Measurements from ENCODE around the gene METTL8. TPM values are rescaled to one million over a fixed set of nuclear protein-coding genes. Genes with fewer than 3 reads are reported as not detected.
"Not testable (repeated sequence)": the region's sequence is repeated elsewhere in the genome, so short reads cannot be mapped to it uniquely, and the experiment has no call there.

The METTL8 gene
- total RNA-seq, 8 experiments from 2014 or later, result 5.2 to 36.9 (median 8.2) TPM

DNA sequence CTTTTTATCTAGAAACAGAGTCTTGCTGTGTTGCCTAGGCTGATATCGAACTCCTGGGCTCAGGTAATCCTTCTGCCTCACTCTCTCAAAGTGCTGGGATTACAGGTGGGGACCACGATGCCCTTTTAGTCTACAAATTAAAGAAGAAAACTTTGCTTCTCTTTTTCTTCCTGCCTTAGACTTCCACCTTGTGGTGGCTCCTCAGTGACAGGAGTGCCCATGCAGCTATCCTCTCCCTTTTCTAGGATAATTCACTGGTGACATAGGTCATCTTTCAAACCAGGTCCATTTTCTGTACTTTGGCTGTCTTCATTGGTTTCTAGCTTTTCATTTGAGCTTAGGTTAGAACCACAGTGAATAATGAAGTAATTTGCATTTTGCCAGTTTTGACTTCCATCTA is 13.9 kb upstream of the METTL8 start:
- Histone ChIP-seq H3K27ac (no peak overlapping the region), H3K4me3 (no peak overlapping the region), H3K4me1 (replicated peaks in 1 of 2) (no peaks in the 10 kb centered on the region)
- WGBS, 10 experiments, result 87 to 100% (median 90%) methylated on average over 1 to 2 of the region's 2 CpGs; no CpG with 5 or more reads in 3 of the 10 experiments
- ATAC-seq (replicated peaks in 6 of 8), result no peak
- in situ Hi-C loops (cut with MboI; ENCODE audit: low pct_unique_long_range_greater_than_20kb in 2 of 9, low sequenced_read_pairs in 9 of 9, unreplicated experiment in 9 of 9), result loop anchor here in 1 of 9 experiments (25.0 kb wide), 1 partner anchor 485 kb away; no protein-coding TSS in a partner anchor

DNA sequence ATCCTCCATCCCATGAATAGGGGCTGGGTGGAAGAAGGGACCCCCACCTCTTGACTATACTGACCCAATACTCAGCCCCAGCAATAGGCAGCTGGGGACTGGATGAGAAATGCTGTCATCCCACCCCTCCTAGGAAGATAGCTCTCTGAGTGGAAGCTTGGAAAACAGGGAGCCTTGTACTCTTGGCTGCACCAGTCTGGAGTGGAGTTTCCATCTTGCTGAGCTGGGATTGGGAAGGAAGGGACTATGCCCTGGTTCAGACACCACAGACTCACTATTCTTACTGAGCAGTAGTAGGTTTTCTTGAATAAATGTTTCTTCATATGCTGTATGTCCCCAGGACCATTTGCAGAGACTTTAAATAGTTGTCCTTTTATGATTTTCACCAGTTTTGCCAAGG is 7.7 kb upstream of the METTL8 start:
- no peaks in the 10 kb centered on the region for H3K4me1 ChIP-seq (replicated peaks in 1 of 2)
- H3K27ac ChIP-seq, result no peak overlapping the region
- no peak for ATAC-seq (replicated peaks in 6 of 8)
- in situ Hi-C loops (cut with MboI; ENCODE audit: low pct_unique_long_range_greater_than_20kb in 2 of 9, low sequenced_read_pairs in 9 of 9, unreplicated experiment in 9 of 9), result loop anchor here in 1 of 9 experiments (25.0 kb wide), 1 partner anchor 479 kb away; no protein-coding TSS in a partner anchor
- H3K4me3 ChIP-seq, result no peak overlapping the region

DNA sequence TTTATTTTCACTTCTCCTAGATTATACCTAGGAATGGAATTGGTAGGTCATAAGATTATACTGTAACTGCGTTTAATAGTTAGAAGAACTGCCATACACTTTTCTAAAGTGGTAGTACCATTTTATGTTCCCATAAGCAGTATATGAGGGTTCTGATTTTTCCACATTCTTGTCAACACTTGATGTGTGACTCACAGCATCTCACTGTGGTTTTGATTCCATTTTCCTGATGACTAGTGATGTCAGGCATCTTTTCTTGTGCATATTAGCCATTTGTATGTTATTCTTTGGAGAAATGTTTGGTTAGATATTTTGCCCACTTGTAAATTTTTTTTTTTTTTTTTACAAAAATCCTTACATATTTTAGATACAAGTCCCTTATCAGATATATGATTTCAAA is 2.5 kb upstream of the METTL8 start:
- in situ Hi-C loops (cut with MboI; ENCODE audit: low pct_unique_long_range_greater_than_20kb in 2 of 9, low sequenced_read_pairs in 9 of 9, unreplicated experiment in 9 of 9), result loop anchor here in 1 of 9 experiments (25.0 kb wide), 1 partner anchor 474 kb away; no protein-coding TSS in a partner anchor
- Histone ChIP-seq H3K4me1 (replicated peaks in 1 of 2) (peaks cover 7 to 12% of the 10 kb centered on the region in 2 donors), H3K27ac (no peak overlapping the region), H3K4me3 (no peak overlapping the region)
- WGBS, 10 experiments, result 100% methylated on average over 1 of the region's 1 CpG; no CpG with 5 or more reads in 3 of the 10 experiments
- no peak for ATAC-seq (replicated peaks in 6 of 8)

DNA sequence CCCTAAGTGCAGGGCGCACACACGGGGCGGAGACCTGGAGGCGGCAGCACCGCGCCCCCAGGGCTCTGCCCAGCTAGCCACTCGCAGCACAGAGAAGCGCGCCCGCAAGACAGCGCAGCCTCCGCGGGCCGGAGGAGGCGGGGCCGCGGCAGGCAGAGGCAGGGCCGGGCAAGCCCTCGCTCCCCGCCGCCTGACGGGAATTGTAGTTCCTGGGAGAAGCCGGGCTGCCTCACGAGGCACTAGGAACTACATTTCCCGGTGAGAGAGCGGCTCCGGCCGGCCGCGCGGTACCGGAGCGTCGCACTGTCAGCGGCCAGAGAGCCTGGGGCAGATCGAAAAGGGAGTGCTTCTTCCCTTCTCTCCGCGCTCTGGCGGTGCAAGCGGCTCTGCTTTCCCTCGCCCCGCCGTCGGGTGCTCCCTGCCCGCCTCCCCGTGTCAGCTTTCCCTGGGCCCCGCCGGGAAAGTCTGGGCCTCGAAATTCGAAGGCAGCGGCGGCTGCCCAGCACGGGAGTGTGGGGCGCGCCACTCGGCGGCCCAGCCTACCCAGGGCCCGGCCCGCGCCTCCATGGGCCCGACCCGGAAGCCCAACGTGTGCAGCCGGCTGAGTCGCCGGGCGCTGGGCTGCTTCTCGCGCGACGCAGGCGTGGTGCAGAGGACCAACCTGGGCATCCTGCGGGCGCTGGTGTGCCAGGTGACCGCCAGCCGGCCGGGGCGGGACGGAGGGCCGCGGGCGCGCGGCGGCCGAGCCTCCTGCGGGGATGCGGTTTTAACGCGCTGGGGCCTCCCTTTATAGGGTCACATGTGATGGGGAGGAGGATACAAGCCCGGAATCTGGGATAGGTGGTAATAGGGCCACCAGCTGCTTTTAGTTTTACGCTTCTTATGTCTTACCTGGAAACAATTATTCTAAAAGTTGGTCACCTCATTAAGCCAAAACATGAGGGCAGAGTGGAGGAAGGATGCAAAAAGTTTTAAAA is 511 bp upstream of the METTL8 start, which contains the start of gene DCAF17:
DCAF17 (plus strand) TSS at position 214 of the 977 bp plus-strand sequence; CDS start at position 566, 352 bp downstream.
- Histone ChIP-seq H3K4me3 (peak within 1 kb of the TSS; percentile 64 to 94 (median 69)), H3K27ac (peak within 1 kb of the TSS; percentile 76 to 87), H3K4me1 (replicated peaks in 1 of 2) (peaks cover 7 to 12% of the 10 kb centered on the region in 2 donors)
- in situ Hi-C loops (cut with MboI; ENCODE audit: low pct_unique_long_range_greater_than_20kb in 2 of 9, low sequenced_read_pairs in 9 of 9, unreplicated experiment in 9 of 9), result loop anchor here in 1 of 9 experiments (25.0 kb wide), 1 partner anchor 472 kb away; no protein-coding TSS in a partner anchor
- WGBS, 10 experiments, result 0 to 17% (median 1%) methylated on average over 1 to 25 of the region's 92 CpGs; no CpG with 5 or more reads in 3 of the 10 experiments
- peak; percentile 86 to 97 (median 94) for ATAC-seq (replicated peaks in 6 of 8)

DNA sequence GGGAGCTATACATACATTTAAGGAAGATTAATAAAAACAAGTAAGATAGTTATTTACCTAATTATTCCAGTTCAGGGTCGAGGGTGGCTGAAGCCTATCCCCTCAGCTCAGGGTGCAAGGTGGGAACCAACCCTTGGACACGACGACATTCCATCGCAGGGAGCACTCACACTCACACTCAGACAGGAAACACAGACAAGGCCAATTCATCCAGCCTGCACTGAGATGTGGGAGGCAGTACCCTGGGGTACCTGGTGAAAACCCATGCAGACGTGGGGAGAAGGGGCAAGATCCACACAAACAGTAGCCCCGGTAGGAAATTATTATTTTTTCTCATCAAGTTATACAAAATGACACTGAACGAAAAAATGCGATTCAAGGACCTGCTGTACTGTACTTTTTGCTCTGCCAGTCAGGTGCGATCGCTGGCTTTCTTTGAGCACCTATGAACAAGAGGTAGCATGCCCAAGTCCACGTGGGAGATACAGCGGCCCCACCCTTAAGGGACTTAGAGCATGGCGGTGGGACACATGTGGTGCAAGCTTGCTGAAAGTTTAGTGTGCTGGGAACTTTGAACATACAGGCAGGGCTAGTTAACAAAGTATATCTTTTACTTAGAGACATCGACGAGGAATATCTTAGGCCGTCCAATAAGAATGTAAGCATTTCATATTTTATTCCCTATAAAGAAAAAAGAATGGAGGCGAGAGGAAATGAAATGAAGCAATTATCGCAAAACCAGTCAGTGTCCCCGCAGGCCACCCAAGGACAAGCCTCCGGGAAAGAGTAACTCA is 624 bp downstream of the METTL8 start:
- WGBS, 10 experiments, result 0 to 56% (median 17%) methylated on average over 3 to 17 of the region's 20 CpGs; no CpG with 5 or more reads in 2 of the 10 experiments
- peak in 2 of 8 experiments; percentile 1 to 3 for ATAC-seq (replicated peaks in 6 of 8)
- Histone ChIP-seq H3K4me1 (replicated peaks in 1 of 2) (peaks cover 7 to 12% of the 10 kb centered on the region in 2 donors), H3K4me3 (peak overlapping the region; percentile 64 to 94 (median 69)), H3K27ac (peak overlapping the region in 1 of 2 donors; percentile 22)
- in situ Hi-C loops (cut with MboI; ENCODE audit: low pct_unique_long_range_greater_than_20kb in 2 of 9, low sequenced_read_pairs in 9 of 9, unreplicated experiment in 9 of 9), result loop anchor here in 1 of 9 experiments (25.0 kb wide), 1 partner anchor 471 kb away; no protein-coding TSS in a partner anchor

DNA sequence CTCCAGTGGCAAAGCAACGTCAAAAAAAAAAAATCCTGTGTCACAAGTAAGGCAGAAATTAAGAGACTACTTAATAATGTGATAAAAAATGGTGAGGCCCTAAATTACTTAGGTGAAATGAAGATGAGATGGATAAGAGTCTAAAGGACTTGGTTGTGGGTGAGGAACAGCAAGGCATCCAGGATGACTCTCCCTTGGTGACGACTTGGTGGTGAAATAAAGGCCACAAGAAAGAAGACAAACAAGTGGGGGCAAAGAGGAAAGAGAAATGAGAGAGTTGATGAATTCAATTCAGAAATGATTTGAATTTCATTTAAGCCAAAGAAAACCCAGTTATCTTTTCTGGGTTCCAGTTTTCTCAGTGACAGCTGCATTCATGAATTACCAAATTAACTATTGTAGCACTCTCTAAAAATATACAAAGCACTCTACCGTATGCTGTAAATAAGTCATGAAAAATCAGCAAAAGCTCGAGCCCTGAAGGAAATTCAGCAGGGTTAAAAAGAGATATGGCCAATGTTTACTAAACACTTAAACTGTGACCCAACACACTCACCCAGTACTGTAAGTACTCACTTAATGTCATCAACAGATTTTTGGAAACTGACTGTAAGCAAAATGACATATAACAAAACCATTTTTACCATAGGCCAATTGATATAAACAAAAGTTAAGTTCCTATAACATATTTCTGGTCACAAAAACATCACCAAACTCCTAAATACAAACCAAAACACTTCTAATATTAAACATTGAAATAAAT is 1.4 kb downstream of the METTL8 start:
- Histone ChIP-seq H3K27ac (no peak overlapping the region), H3K4me3 (no peak overlapping the region), H3K4me1 (replicated peaks in 1 of 2) (peaks cover 7 to 12% of the 10 kb centered on the region in 2 donors)
- in situ Hi-C loops (cut with MboI; ENCODE audit: low pct_unique_long_range_greater_than_20kb in 2 of 9, low sequenced_read_pairs in 9 of 9, unreplicated experiment in 9 of 9), result loop anchor here in 1 of 9 experiments (25.0 kb wide), 1 partner anchor 470 kb away; no protein-coding TSS in a partner anchor
- WGBS, 10 experiments, result 44 to 100% (median 80%) methylated on average over 1 to 4 of the region's 4 CpGs; no CpG with 5 or more reads in 1 of the 10 experiments
- ATAC-seq (replicated peaks in 6 of 8), result no peak

DNA sequence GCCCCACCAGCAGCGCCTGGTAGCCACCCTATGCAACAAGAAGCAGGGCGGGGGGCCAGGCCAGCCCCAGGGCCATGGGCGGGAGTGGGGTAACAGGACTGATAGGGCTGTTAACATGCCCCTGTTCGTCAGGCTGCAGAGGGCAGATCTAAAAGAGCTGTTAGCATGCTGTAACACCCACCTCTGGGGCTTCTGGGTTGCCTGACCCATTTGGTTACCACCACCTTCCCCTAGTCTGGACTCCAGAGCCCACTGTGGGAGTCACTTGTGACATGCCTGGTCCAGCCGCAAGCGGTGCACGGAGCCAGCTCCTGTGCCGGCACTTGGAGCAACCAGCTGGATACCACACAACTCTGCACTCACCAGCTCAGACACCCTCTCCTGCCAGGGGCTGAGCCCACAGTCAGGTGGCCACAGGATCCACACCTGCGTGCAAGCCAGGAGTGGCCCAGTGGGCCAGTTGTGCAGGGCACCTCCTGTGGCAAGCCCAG is 2.1 kb downstream of the METTL8 start:
- ATAC-seq (replicated peaks in 6 of 8), result no peak

DNA sequence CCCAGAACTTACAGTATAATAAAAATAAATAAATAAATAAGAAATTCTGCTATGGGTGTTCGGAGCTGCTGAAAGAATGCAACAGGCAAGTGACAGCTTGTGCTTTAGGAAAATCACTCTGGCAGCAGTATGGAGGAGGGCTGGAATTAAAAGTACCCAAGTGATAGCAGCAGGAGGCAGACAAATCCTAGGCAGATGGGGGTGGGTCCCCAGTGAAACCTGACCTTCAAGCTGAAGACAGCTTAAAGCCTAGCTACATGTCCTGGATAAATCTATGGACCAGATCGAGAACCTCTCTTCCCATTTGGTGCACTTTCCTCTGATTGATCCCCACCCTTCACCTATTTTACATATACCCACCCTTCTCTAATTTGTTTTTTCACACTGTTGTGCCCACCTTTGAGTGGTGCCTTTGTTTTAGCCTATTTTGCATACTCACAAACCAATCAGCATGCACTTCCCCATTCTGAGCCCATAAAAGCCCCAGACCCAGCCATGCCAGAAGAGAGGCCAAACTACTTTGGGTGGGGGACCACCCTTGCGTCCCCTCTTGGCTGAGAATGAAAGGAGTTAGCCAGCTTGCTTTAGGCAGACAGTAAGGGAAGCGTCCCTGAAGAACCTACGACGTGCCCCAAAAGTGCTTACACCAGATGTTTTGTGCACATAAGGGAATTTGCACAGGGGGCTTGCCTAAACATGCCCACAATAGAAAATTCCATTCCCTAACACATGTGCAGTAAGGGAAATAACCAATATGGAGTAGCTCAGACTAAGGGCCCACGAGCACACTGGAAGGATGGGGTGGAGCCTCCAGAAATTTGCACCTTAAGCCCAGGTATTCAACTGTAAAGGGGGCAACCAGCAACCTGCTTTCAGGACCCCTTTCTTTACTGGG is 3.0 kb downstream of the METTL8 start:
- in situ Hi-C loops (cut with MboI; ENCODE audit: low pct_unique_long_range_greater_than_20kb in 2 of 9, low sequenced_read_pairs in 9 of 9, unreplicated experiment in 9 of 9), result loop anchor here in 1 of 9 experiments (25.0 kb wide), 1 partner anchor 468 kb away; no protein-coding TSS in a partner anchor
- peaks cover 7 to 12% of the 10 kb centered on the region in 2 donors for H3K4me1 ChIP-seq (replicated peaks in 1 of 2)
- no peak overlapping the region for H3K27ac ChIP-seq
- no peak for ATAC-seq (replicated peaks in 6 of 8)
- H3K4me3 ChIP-seq, result no peak overlapping the region
- WGBS, 10 experiments, result 75 to 100% (median 96%) methylated on average over 1 to 6 of the region's 7 CpGs; no CpG with 5 or more reads in 1 of the 10 experiments

More for the DNA sequence above, 2.1 kb downstream of the METTL8 start:
- no peak overlapping the region for H3K27ac ChIP-seq
- WGBS, 10 experiments, result 80 to 100% methylated on average over 1 of the region's 9 CpGs; no CpG with 5 or more reads in 8 of the 10 experiments
- no peak overlapping the region for H3K4me3 ChIP-seq
- H3K4me1 ChIP-seq (replicated peaks in 1 of 2), result peaks cover 7 to 12% of the 10 kb centered on the region in 2 donors
- in situ Hi-C loops (cut with MboI; ENCODE audit: low pct_unique_long_range_greater_than_20kb in 2 of 9, low sequenced_read_pairs in 9 of 9, unreplicated experiment in 9 of 9), result loop anchor here in 1 of 9 experiments (25.0 kb wide), 1 partner anchor 469 kb away; no protein-coding TSS in a partner anchor

DNA sequence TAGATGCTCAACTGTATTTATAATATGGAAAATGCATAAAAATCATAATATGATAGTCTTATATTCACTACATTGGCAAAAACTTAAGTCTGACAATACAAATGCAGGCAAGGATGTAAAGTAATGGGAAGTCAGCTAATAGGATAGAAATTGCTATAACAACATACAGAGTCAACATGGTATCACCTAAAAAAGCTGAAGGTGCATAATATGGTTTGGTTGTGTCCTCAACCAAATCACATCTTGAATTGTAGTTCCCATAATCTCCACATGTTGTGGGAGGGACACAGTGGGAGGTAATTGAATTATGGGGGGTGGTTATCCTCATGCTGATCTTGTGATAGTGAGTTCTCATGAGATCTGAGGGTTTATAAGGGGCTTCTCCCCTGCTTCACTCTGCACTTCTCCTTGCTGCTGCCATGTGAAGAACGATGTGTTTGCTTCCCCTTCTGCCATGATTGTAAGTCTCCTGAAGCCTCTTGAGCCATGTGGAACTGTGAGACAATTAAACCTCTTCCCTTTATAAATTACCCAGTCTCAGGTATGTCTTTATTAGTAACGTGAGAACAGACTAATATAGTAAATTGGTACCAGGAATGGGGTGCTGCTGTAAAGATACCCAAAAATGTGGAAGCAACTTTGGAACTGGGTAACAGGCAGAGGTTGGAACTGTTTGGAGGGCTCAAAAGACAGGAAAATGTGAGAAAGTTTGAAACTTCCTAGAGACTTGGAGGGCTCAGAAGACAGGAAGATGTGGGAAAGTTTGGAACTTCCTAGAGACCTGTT is 10.9 kb downstream of the METTL8 start:
- WGBS, 10 experiments, result 75 to 100% (median 92%) methylated on average over 1 to 2 of the region's 2 CpGs; no CpG with 5 or more reads in 3 of the 10 experiments
- in situ Hi-C loops (cut with MboI; ENCODE audit: low pct_unique_long_range_greater_than_20kb in 2 of 9, low sequenced_read_pairs in 9 of 9, unreplicated experiment in 9 of 9), result loop anchor here in 6 of 9 experiments (10.0 to 25.0 kb wide), 3 partner anchors 436 to 461 kb away; no protein-coding TSS in a partner anchor
- not testable (repeated sequence) for ATAC-seq (replicated peaks in 6 of 8)

More for the DNA sequence above, 10.9 kb downstream of the METTL8 start:
- H3K4me3 ChIP-seq; H3K4me1 ChIP-seq (replicated peaks in 1 of 2); H3K27ac ChIP-seq: not testable (repeated sequence)
